Subcutaneous adipose tissue (tissue), 4 donors: ENCODE results near the gene TNNT3. TPM values are rescaled to one million over a fixed set of nuclear protein-coding genes. Genes with fewer than 3 reads are reported as not detected.

Source experiments
- CTCF ChIP-seq: fragments of 450-650 bp; IDR thresholded peaks from one replicate; pipeline ENCODE4 v1.5.1; 2016; ENCODE audit warnings: low read depth, mild to moderate bottlenecking, control low read depth, antibody characterized with exemption, moderate library complexity
- total RNA-seq, 4 donors: library from RNA; depleted of rRNA; stranded (reverse); fragments of >200 nt; gene quantifications; one replicate each; pipeline ENCODE4 v1.1.0, GENCODE V29; 2016

The TNNT3 gene
- total RNA-seq, 4 donors from 2014 or later, result 7.7 to 29.0 (median 10.2) TPM

DNA sequence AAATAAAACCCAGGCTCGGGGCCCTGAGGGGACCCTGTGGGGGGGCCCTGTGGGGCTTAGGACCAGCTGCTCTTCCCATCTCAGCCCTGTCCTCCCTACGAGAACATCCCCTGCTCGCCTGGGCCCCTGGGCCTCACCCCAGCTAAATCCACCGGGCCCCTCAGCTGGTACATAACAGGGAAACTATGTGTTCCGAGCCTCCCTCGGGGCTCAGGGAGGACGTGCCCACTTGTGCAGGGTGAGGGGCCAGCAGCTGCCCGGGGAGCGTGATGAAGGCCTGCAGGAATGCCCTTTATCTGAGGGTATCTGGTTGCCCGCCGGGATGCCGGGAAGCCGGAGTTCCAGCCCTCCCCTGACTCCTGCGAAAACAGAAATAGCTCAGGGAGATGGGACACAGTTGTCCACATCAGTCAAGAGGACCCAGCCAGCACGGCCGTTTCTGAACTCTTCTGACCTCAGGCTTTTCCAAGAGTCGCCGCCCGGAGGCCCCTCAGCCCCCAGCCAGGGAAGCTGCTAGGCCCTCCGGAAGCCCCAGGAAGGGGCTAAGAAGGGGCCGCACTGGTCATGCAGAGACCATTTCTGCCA lies 48.2 kb downstream of the TNNT3 start:
- TF ChIP-seq CTCF, result no peak

- TF ChIP-seq CTCF, result no peak
Measured at GRCh38 chr11:1968454-1969002, 49.0 kb downstream of the TNNT3 start.

- no peak for TF ChIP-seq CTCF
Measured at GRCh38 chr11:1969035-1969434, 49.5 kb downstream of the TNNT3 start.

- no peak for TF ChIP-seq CTCF
Measured at GRCh38 chr11:1969776-1970175, 50.3 kb downstream of the TNNT3 start.

- TF ChIP-seq CTCF, result no peak
Measured at GRCh38 chr11:1970956-1971355, 51.5 kb downstream of the TNNT3 start.

- TF ChIP-seq CTCF, result no peak
Measured at GRCh38 chr11:1975185-1975584, 55.7 kb downstream of the TNNT3 start.

- no peak for TF ChIP-seq CTCF
Measured at GRCh38 chr11:1978720-1979473, 59.4 kb downstream of the TNNT3 start.
